Activated CD8-positive, alpha-beta memory T cell treated with anti-CD3 and anti-CD28 coated beads, Interleukin-2, amount 10 ng/mL, durations not matched to agents 7 days and 5 days (primary cell): ENCODE results near the gene SLC2A14. TPM values are rescaled to one million over a fixed set of nuclear protein-coding genes. Genes with fewer than 3 reads are reported as not detected.

Experiments used
- total RNA-seq, 2 experiments: library from RNA; stranded (reverse); gene quantifications; one replicate each; pipeline ENCODE4 v1.2.3, GENCODE V29; 2021

SLC2A14 gene
- total RNA-seq, 2 experiments from 2014 or later: 0.12 to 0.38 TPM

Other genes with a start within 250 kb of the SLC2A14 start
- not detected for gene APOBEC1, start 207.0 kb downstream of the SLC2A14 start, total RNA-seq
- gene GDF3, start 177.1 kb downstream of the SLC2A14 start, total RNA-seq: not detected
- not detected for gene DPPA3, start 161.5 kb downstream of the SLC2A14 start, total RNA-seq
- gene CLEC4C, start 125.5 kb downstream of the SLC2A14 start, total RNA-seq: not detected
- not detected for gene NANOGNB, start 107.7 kb downstream of the SLC2A14 start, total RNA-seq
- not detected for gene NANOG, start 83.5 kb downstream of the SLC2A14 start, total RNA-seq
- gene SLC2A3, start 63.3 kb upstream of the SLC2A14 start, total RNA-seq: 100 to 1,000 TPM; 193 to 290 TPM
- gene FOXJ2, start 159.8 kb upstream of the SLC2A14 start, total RNA-seq: 10 to 100 TPM; 17.9 to 18.1 TPM
- gene C3AR1, start 193.4 kb upstream of the SLC2A14 start, total RNA-seq: 10 to 100 TPM in 1 of 2 experiments, 1 to 10 TPM in 1; 9.3 to 10.7 TPM
- 10 to 100 TPM; 32.4 to 40.5 TPM for gene NECAP1, start 209.4 kb upstream of the SLC2A14 start, total RNA-seq